GM21390 (cell line): Measurements from ENCODE around the gene NBDY.
"Not testable (repeated sequence)": the region's sequence is repeated elsewhere in the genome, so short reads cannot be mapped to it uniquely, and the experiment has no call there.

ENCODE experiments used
- ATAC-seq: cut with Tn5 transposase; IDR thresholded peaks from one replicate; pipeline ENCODE4 v1.9.1; 2021; ENCODE audit not compliant: unreplicated experiment

Gene NBDY

DNA sequence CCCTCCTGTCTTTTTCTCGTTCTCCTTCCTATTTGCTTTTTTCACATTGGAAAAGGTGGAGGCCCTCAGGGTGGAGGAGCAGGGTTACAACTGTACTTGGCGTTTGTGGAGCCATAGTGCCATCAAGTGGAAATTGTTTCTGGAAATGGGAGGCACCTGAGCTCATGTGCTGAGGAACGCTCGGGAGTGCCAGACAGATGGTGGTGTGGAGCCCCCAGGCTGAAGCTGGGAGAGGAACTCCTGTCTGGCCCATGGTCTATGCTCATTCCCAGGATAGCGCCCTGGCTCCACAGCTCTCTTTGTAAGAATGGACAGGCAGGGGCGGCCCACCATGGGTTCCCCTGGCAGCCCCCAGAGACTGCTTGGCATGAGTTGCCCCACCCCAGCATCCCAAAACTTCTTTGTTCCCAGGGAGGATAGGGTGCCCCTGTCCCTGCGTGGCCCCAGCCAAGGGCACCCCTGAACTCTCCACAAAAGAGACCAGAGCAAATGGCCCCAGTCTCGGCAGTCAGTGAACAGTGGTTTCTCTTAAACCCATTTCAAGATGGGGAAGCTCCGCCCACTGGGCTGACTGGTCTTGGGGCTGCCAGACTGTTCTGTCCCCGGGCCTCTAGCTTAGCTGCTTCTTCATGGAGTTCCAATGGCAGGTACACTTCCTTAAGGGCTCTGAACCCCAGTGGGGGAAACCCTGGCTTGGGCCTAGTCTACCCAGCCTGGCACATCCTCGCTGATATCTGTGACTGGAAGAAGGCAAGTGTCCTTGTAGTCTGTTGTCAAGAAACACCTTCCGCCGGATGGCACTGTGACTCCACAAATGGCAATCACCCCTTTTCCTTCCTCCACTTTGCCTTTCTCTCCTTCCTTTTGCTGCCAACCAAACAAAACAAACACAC, 70.1 kb downstream of the NBDY start:
- ATAC-seq = no peak

GRCh38 chrX:56800307-56800706, 71.3 kb downstream of the NBDY start:
- no peak for ATAC-seq

- ATAC-seq = peak; percentile 73
These were observed 71.8 kb downstream of the NBDY start for GRCh38 chrX:56800801-56801200.

- ATAC-seq = no peak
These were observed 73.4 kb downstream of the NBDY start for GRCh38 chrX:56802428-56802827.

- no peak for ATAC-seq
These were observed 74.1 kb downstream of the NBDY start for GRCh38 chrX:56802921-56803849.

DNA sequence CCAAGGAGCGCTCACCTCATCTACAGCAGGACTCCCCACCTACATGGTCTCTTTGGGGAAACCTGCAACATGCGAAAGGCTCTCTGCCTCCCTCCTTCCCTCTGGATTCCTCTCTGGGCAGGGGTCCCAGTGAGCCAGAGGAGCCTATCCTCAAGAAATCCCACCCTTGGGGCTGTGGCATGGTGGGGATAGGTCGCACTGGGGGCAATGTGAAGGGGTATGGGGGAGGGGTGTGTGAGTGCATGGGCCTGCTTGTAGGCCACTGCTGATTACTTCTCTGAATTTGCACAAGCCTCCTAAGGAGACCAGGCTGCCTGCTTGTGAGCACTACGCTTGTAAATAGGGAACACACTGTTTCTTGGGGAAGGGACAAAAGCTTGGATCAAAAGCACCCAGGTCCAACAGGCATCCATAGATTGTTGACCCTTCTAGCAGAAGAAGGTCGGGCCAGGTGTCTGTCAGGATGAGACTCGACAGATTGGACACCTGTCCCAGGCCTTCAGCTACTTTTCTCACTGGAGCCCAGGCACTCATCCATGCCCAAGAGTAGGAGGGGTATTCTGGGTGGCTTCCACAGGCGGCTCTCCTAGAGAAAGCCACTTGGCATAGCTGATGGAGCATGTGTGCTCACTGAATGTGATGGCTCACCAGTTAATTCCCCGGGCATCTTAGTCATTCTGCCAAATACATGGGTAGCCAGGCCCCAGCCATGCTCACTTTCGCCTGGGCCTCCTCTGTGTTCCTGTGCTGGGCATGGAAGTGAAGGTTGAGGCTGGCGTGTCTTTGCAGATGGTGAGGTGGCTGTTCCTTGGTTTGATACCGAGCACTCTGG, 75.0 kb downstream of the NBDY start:
- ATAC-seq = no peak

DNA sequence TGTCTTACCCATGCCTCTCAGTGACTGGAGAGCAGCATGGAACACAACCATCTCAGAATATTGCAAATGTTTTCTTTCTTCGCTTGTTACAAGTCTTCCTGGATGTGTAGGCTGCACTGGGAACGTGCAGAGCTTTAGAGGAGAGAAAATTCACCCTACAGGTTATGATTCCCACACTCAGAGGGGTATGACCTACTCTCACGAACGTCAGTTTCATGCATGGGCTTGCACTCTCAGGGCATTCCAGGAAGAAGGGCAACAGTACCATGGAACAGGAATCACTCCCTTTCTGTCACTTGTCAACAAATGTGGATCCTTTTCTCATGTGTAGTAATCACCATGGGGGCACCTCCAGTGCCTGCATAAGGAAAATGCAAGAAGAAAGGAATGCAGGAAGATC, 75.8 kb downstream of the NBDY start:
- ATAC-seq = no peak

- no peak for ATAC-seq
These were observed 76.4 kb downstream of the NBDY start for GRCh38 chrX:56805399-56805798.

GRCh38 chrX:56806176-56806575, 77.1 kb downstream of the NBDY start:
- ATAC-seq = not testable (repeated sequence)

- no peak for ATAC-seq
These were observed 82.6 kb downstream of the NBDY start for GRCh38 chrX:56811599-56811998.

GRCh38 chrX:56812515-56813105, 83.6 kb downstream of the NBDY start:
- peak; percentile 95 for ATAC-seq

DNA sequence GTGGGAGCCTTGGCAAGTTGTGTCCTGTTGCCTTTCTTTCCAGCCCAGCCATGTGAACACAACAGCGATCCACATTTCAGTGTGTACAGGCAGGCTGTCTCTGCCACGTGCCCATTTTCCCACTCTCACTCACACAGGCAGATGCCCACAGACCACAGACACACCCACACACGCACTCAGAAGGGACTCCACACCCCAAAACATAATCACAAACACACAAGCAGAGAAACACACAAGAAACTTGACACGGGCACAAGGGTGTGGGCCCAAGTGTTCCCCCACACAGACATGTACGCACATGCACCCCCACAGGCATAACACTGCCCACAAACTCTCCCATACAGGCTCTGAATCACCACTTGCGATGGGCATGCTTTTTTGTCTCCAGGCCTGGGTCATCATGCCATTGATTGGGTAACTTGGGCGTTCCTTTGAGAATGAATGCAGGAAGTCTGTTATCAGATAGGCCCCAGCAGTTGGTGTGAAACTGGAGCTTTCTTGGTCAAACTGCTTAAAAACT, 84.3 kb downstream of the NBDY start:
- ATAC-seq = peak; percentile 36

DNA sequence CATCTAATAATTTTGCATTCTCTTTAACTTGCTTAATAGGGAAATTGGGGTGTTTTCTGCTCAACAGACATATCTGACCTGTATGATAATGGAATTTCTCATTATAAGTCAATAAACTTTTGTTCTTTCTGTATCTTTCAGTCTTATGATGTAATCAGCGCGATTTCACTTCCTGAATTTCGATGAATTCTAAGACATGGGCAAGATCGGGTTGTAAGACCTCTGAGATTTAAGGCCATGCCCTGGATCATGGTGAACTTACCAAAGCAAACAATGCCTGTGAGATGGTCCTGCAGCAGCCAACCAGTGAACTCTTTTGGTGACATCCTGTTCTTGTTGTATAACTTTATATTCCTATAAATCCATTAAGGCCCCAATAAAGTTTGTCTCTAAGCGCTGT, 88.1 kb downstream of the NBDY start:
- ATAC-seq = no peak

DNA sequence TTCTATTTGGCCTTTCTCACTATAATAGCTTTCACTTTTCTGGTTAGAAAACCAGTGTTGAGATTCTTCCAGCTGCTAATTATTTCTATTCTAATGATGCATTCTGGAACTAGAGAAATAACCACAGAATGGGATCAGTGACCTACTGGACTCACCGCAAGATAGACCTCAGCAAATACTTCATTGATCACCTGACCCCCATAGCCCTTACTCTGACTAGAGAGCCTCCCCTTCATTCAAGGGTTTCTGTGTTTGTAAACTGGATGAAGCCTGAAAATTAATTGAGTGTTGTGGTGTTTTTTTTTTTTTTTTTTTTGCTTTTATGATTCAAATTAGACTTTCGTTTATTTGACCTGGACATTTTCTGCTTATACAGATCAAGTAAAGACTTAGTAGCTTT, 97.0 kb downstream of the NBDY start:
- no peak for ATAC-seq

GRCh38 chrX:56833626-56834025, 104.6 kb downstream of the NBDY start:
- no peak for ATAC-seq

DNA sequence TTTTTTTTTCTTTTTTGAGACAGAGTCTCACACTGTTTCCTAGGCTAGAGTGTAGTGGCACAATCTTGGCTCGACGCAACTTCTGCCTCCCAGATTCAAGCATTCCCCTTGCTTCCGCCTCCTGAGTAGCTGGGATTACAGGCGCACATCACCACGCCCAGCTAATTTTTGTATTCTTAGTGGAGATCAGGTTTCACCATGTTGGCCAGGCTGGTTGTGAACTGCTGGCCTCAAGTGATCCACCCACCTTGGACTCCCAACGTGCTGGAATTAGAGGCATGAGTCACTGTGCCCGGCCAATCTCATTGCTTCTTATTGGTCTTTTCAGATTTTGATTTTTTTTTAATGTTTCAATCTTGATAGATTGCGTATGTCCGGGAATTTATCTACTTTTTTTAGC, 124.4 kb downstream of the NBDY start:
- ATAC-seq = no peak

- ATAC-seq = no peak
These were observed 128.0 kb downstream of the NBDY start for GRCh38 chrX:56857042-56857441.

GRCh38 chrX:56860888-56861287, 131.8 kb downstream of the NBDY start:
- no peak for ATAC-seq
